GM19467 (cell line): Measurements from ENCODE around the gene GPC6.

Source experiments
- ATAC-seq: cut with Tn5 transposase; IDR thresholded peaks from one replicate; pipeline ENCODE4 v1.9.1; 2021; ENCODE audit warnings: mild to moderate bottlenecking, moderate library complexity; ENCODE audit not compliant: unreplicated experiment

Gene GPC6

GRCh38 chr13:93811738-93812112 is 585.1 kb downstream of the GPC6 start:
- ATAC-seq, result no peak

- ATAC-seq, result no peak
Observed at GRCh38 chr13:93814658-93815057, 588.1 kb downstream of the GPC6 start.

GRCh38 chr13:93818345-93818744 is 591.7 kb downstream of the GPC6 start:
- ATAC-seq, result no peak

GRCh38 chr13:93819331-93819890 is 592.8 kb downstream of the GPC6 start:
- no peak for ATAC-seq

GRCh38 chr13:93824286-93824685 is 597.7 kb downstream of the GPC6 start:
- ATAC-seq, result no peak

GRCh38 chr13:93834051-93834450 is 607.4 kb downstream of the GPC6 start:
- ATAC-seq, result no peak

- ATAC-seq, result no peak
Observed at GRCh38 chr13:93843082-93843481, 616.5 kb downstream of the GPC6 start.

GRCh38 chr13:93847162-93847561 is 620.6 kb downstream of the GPC6 start:
- ATAC-seq, result no peak

- ATAC-seq, result no peak
Observed at GRCh38 chr13:93848247-93848646, 621.6 kb downstream of the GPC6 start.

- ATAC-seq, result no peak
Observed at GRCh38 chr13:93851236-93851635, 624.6 kb downstream of the GPC6 start.

GRCh38 chr13:93853912-93854311 is 627.3 kb downstream of the GPC6 start:
- ATAC-seq, result no peak

GRCh38 chr13:93857126-93857525 is 630.5 kb downstream of the GPC6 start:
- no peak for ATAC-seq

- no peak for ATAC-seq
Observed at GRCh38 chr13:93859716-93860115, 633.1 kb downstream of the GPC6 start.

GRCh38 chr13:93861818-93862217 is 635.2 kb downstream of the GPC6 start:
- no peak for ATAC-seq

GRCh38 chr13:93862259-93862658 is 635.7 kb downstream of the GPC6 start:
- no peak for ATAC-seq

- no peak for ATAC-seq
Observed at GRCh38 chr13:93865235-93865634, 638.6 kb downstream of the GPC6 start.

- no peak for ATAC-seq
Observed at GRCh38 chr13:93867481-93867880, 640.9 kb downstream of the GPC6 start.

GRCh38 chr13:93872376-93872775 is 645.8 kb downstream of the GPC6 start:
- no peak for ATAC-seq

- ATAC-seq, result no peak
Observed at GRCh38 chr13:93872786-93873347, 646.3 kb downstream of the GPC6 start.

GRCh38 chr13:93875547-93875946 is 648.9 kb downstream of the GPC6 start:
- no peak for ATAC-seq

- ATAC-seq, result no peak
Observed at GRCh38 chr13:93876236-93876635, 649.6 kb downstream of the GPC6 start.

GRCh38 chr13:93878675-93879074 is 652.1 kb downstream of the GPC6 start:
- no peak for ATAC-seq

- ATAC-seq, result no peak
Observed at GRCh38 chr13:93881411-93881810, 654.8 kb downstream of the GPC6 start.
